ENCODE measurements around the gene PXK.

DNA sequence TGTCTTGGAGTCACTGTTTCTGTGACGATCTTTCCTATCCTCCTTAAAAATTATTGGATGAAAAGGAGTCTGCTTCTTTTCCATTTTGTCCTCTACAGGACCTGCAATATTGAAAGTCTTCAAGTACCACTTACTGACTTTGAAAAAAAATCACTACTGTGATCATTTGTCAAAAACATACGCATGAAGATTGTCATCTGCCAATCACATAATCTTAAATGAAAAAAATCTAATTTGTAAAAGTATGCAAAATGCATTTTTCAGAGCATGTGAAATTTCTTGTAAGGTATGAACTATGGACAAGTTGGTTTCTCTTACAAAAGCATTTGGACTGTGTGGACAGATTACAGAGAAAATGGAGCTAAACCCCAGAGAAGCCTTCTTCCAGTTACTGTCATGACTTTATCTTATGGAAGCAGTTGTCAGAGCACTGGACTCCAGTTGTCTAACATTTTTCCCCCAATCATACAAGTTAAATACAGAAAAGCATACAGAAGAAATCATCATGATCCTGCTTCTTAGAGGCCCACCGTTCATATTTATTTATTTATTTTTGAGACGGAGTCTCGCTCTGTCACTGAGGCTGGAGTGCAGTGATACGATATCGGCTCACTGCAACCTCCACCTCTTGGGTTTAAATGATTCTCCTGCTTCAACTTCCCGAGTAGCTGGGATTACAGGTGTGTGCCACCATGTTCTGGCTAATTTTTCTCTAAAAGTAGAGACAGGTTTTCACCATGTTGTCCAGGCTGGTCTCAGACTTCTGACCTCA is 3.4 kb upstream of the PXK start:
- TF ChIP-seq, protein P1, sequence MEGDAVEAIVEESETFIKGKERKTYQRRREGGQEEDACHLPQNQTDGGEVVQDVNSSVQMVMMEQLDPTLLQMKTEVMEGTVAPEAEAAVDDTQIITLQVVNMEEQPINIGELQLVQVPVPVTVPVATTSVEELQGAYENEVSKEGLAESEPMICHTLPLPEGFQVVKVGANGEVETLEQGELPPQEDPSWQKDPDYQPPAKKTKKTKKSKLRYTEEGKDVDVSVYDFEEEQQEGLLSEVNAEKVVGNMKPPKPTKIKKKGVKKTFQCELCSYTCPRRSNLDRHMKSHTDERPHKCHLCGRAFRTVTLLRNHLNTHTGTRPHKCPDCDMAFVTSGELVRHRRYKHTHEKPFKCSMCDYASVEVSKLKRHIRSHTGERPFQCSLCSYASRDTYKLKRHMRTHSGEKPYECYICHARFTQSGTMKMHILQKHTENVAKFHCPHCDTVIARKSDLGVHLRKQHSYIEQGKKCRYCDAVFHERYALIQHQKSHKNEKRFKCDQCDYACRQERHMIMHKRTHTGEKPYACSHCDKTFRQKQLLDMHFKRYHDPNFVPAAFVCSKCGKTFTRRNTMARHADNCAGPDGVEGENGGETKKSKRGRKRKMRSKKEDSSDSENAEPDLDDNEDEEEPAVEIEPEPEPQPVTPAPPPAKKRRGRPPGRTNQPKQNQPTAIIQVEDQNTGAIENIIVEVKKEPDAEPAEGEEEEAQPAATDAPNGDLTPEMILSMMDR (conservative IDR thresholded peaks at IDR 0.05; ENCODE audit: low read length) = no peak
- no peak for TF ChIP-seq EZH2phosphoT487 (IDR thresholded peaks at IDR 0.05; ENCODE audit: borderline replicate concordance)

All from Loucy (cell line).